IMR-90 (cell line): ENCODE measurements around the gene OSBPL3. TPM values are rescaled to one million over a fixed set of nuclear protein-coding genes. Genes with fewer than 3 reads are reported as not detected.

Source experiments
- ATAC-seq: fragments of 200-7000 bp; cut with Tn5 transposase; 2 replicates; pipeline ENCODE4 v1.9.1; 2020; ENCODE audit warnings: low read depth, mild to moderate bottlenecking, moderate library complexity
- BruUV-seq: library from RNA; stranded (reverse); fragments of 400-500 nt; replicated peaks from 2 replicates; lab custom pipeline; 2021; lab: Mats Ljungman, UMichigan
- CTCF ChIA-PET: fragments of 300-600 bp; formaldehyde crosslinking; extraction: SDS; loops from one replicate; lab custom pipeline; 2021; ENCODE audit warnings: antibody characterized with exemption; lab: Yijun Ruan, JAX
- POLR2A ChIA-PET: fragments of 300-600 bp; sonication (Branson Sonifier 250); formaldehyde crosslinking; loops from one replicate; lab custom pipeline; 2022; ENCODE audit warnings: antibody characterized with exemption; ENCODE audit not compliant: unreplicated experiment; lab: Charles Lee
- DNase-seq: peaks from one replicate; pipeline ENCODE4 v3.0.0; 2013
- H2AFZ ChIP-seq: replicated peaks from 2 replicates; pipeline ENCODE3; 2013; ENCODE audit warnings: low read length, mild to moderate bottlenecking; ENCODE audit not compliant: poor library complexity
- H2AK5ac ChIP-seq: 2 replicates; pipeline ENCODE4 v1.6.1; 2013; ENCODE audit warnings: low read depth, low read length, inconsistent platforms
- H2AK9ac ChIP-seq: replicated peaks from 2 replicates; pipeline ENCODE3; 2013; ENCODE audit warnings: mild to moderate bottlenecking, low read depth, low read length, moderate library complexity; ENCODE audit not compliant: poor library complexity
- H2BK120ac ChIP-seq: 2 replicates; pipeline ENCODE4 v1.6.1; 2013; ENCODE audit warnings: low read depth, low read length, inconsistent platforms
- H2BK15ac ChIP-seq: 3 replicates; pipeline ENCODE4 v1.6.1; 2013; ENCODE audit warnings: low read depth, low read length, inconsistent platforms
- H2BK20ac ChIP-seq: 2 replicates; pipeline ENCODE4 v1.6.1; 2013; ENCODE audit warnings: low read depth, mild to moderate bottlenecking, inconsistent platforms, low read length, moderate library complexity
- H2BK5ac ChIP-seq: 2 replicates; pipeline ENCODE4 v1.6.1; 2013; ENCODE audit warnings: mild to moderate bottlenecking, low read depth, low read length, inconsistent platforms; ENCODE audit not compliant: poor library complexity, severe bottlenecking
- H3K14ac ChIP-seq: replicated peaks from 2 replicates; pipeline ENCODE4 v1.6.1; 2013; ENCODE audit warnings: low read depth, low read length, inconsistent platforms
- H3K18ac ChIP-seq: 2 replicates; pipeline ENCODE4 v1.6.1; 2013; ENCODE audit warnings: low read depth, low read length, control low read depth
- H3K23ac ChIP-seq: 2 replicates; pipeline ENCODE4 v1.6.1; 2013; ENCODE audit warnings: low read depth, low read length, inconsistent platforms
- H3K27ac ChIP-seq: 2 replicates; pipeline ENCODE4 v1.5.1; 2013; ENCODE audit warnings: mild to moderate bottlenecking, control low read depth, low read length; ENCODE audit not compliant: insufficient read depth
- H3K27me3 ChIP-seq: 2 replicates; pipeline ENCODE4 v1.6.1; 2013; ENCODE audit warnings: low read length; ENCODE audit not compliant: control insufficient read depth, insufficient read depth
- H3K36me3 ChIP-seq: 2 replicates; pipeline ENCODE4 v1.6.1; 2013; ENCODE audit warnings: low read length, mixed read lengths; ENCODE audit not compliant: control insufficient read depth, insufficient read depth
- H3K4ac ChIP-seq: 2 replicates; pipeline ENCODE4 v1.6.1; 2013; ENCODE audit warnings: low read depth, low read length, inconsistent platforms
- H3K4me1 ChIP-seq: 2 replicates; pipeline ENCODE4 v1.6.1; 2013; ENCODE audit warnings: low read length, mixed read lengths; ENCODE audit not compliant: control insufficient read depth, insufficient read depth
- H3K4me2 ChIP-seq: 2 replicates; pipeline ENCODE4 v1.6.1; 2013; ENCODE audit warnings: low read depth, mild to moderate bottlenecking, control low read depth, low read length, moderate library complexity
- H3K4me3 ChIP-seq: 2 replicates; pipeline ENCODE4 v1.5.1; 2013; ENCODE audit warnings: low read depth, mild to moderate bottlenecking, control low read depth, low read length, moderate library complexity; ENCODE audit not compliant: insufficient read depth
- H3K56ac ChIP-seq: 2 replicates; pipeline ENCODE4 v1.6.1; 2013; ENCODE audit warnings: low read length, inconsistent platforms; ENCODE audit not compliant: insufficient read depth; ENCODE audit errors: extremely low read depth
- H3K79me1 ChIP-seq, 2 experiments: 2 replicates each; pipeline ENCODE4 v1.6.1; 2013; ENCODE audit warnings: low read length in 2 of 2, inconsistent platforms in 1 of 2, low read depth in 1 of 2
- H3K9ac ChIP-seq: 2 replicates; pipeline ENCODE4 v1.6.1; 2013; ENCODE audit warnings: low read depth, low read length, control low read depth
- H3K9me1 ChIP-seq: 2 replicates; pipeline ENCODE4 v1.6.1; 2013; ENCODE audit warnings: low read length, inconsistent platforms; ENCODE audit not compliant: insufficient read depth
- H3K9me3 ChIP-seq: 2 replicates; pipeline ENCODE4 v1.6.1; 2013; ENCODE audit warnings: low read length; ENCODE audit not compliant: control insufficient read depth, insufficient read depth
- H4K20me1 ChIP-seq: 2 replicates; pipeline ENCODE4 v1.6.1; 2013; ENCODE audit warnings: low read length, inconsistent platforms; ENCODE audit not compliant: insufficient read depth
- H4K5ac ChIP-seq: 2 replicates; pipeline ENCODE4 v1.6.1; 2013; ENCODE audit warnings: mild to moderate bottlenecking, low read depth, low read length, control low read depth
- H4K8ac ChIP-seq, 2 experiments: 2 replicates each; pipeline ENCODE4 v1.6.1; 2013; ENCODE audit warnings: low read depth in 2 of 2, low read length in 2 of 2, control low read depth in 1 of 2, inconsistent platforms in 1 of 2
- H4K91ac ChIP-seq: 2 replicates; pipeline ENCODE4 v1.6.1; 2013; ENCODE audit warnings: low read depth, low read length, inconsistent platforms; ENCODE audit not compliant: insufficient read depth
- BHLHE40 ChIP-seq: fragments of 150-350 bp; IDR thresholded peaks from 2 replicates; pipeline ENCODE4 v1.6.1; 2016; ENCODE audit warnings: mild to moderate bottlenecking, low read depth, low read length
- CEBPB ChIP-seq: IDR thresholded peaks from 2 replicates; pipeline ENCODE4 v1.6.1; 2012; ENCODE audit warnings: low read depth, low read length, improper control_type of control experiment
- CHD1 ChIP-seq: IDR thresholded peaks from 2 replicates; pipeline ENCODE4 v1.6.1; 2012; ENCODE audit warnings: low read depth, low read length, improper control_type of control experiment
- CTCF ChIP-seq: conservative IDR thresholded peaks from 2 replicates; pipeline ENCODE4 v1.5.1; 2012; ENCODE audit warnings: mild to moderate bottlenecking, low read depth, low read length, improper control_type of control experiment
- ELK1 ChIP-seq: fragments of 150-350 bp; IDR thresholded peaks from 2 replicates; pipeline ENCODE4 v1.6.1; 2016; ENCODE audit warnings: low read depth, mild to moderate bottlenecking, low read length, moderate library complexity, borderline replicate concordance
- MAFK ChIP-seq: IDR thresholded peaks from 2 replicates; pipeline ENCODE4 v1.6.1; 2012; ENCODE audit warnings: low read depth, low read length, improper control_type of control experiment
- MAZ ChIP-seq: IDR thresholded peaks from 2 replicates; pipeline ENCODE4 v1.6.1; 2012; ENCODE audit warnings: low read depth, mild to moderate bottlenecking, low read length, improper control_type of control experiment, moderate library complexity, borderline replicate concordance
- MXI1 ChIP-seq: IDR thresholded peaks from 2 replicates; pipeline ENCODE4 v1.6.1; 2012; ENCODE audit warnings: low read depth, mild to moderate bottlenecking, low read length, moderate library complexity, borderline replicate concordance
- NFE2L2 ChIP-seq: fragments of 150-350 bp; IDR thresholded peaks from 2 replicates; pipeline ENCODE4 v1.6.1; 2016; ENCODE audit warnings: low read depth, mild to moderate bottlenecking, low read length
- POLR2A ChIP-seq: IDR thresholded peaks from 2 replicates; pipeline ENCODE4 v1.6.1; 2012; ENCODE audit warnings: mild to moderate bottlenecking, low read depth, low read length
- RCOR1 ChIP-seq: IDR thresholded peaks from 2 replicates; pipeline ENCODE4 v1.6.1; 2012; ENCODE audit warnings: mild to moderate bottlenecking, low read length, improper control_type of control experiment; ENCODE audit not compliant: insufficient replicate concordance
- RFX5 ChIP-seq: IDR thresholded peaks from 2 replicates; pipeline ENCODE4 v1.8.0; 2012; ENCODE audit warnings: low read depth, mild to moderate bottlenecking, low read length, moderate library complexity
- SMC3 ChIP-seq: fragments of 150-350 bp; IDR thresholded peaks from 2 replicates; pipeline ENCODE4 v1.6.1; 2016; ENCODE audit warnings: low read depth, mild to moderate bottlenecking, antibody characterized with exemption, low read length, moderate library complexity
- USF2 ChIP-seq: fragments of 150-350 bp; IDR thresholded peaks from 2 replicates; pipeline ENCODE4 v1.6.1; 2017; ENCODE audit warnings: mild to moderate bottlenecking, antibody characterized with exemption, low read length, low read depth
- WGBS, 2 experiments: methylation state at CpG; one replicate each; pipeline versions ENCODE4 v1.1.5 to v1.1.7; 2013; ENCODE audit warnings: missing lambda C conversion rate in 2 of 2; ENCODE audit not compliant: insufficient read length in 1 of 2; ENCODE audit errors: extremely low coverage in 2 of 2; 5-methylcytosine and 5-hydroxymethylcytosine counted together
- dilution Hi-C: fragments of 300-500 bp; cut with HindIII; formaldehyde crosslinking; loops from one replicate; pipeline ENCODE4 v1.14.3; 2018; ENCODE audit warnings: low sequenced_read_pairs; ENCODE audit not compliant: unreplicated experiment
- in situ Hi-C: fragments of 300-500 bp; cut with MboI; formaldehyde crosslinking; loops from 3 replicates; pipeline ENCODE4 v1.14.3; 2019; ENCODE audit warnings: low sequenced_read_pairs, inconsistent platforms, mixed read lengths
- intact Hi-C: fragments of 100-400 bp; cut with micrococcal nuclease; formaldehyde crosslinking; loops from 2 replicates; pipeline ENCODE4 v1.10.0; 2022
- polyA plus RNA-seq, 3 experiments: library from polyadenylated mRNA; depleted of rRNA; stranded (reverse); fragments of >200 nt; gene quantifications; 2 replicates each; pipeline ENCODE4 v1.2.3, GENCODE V29; 2012; ENCODE audit warnings: low replicate concordance in 1 of 3
- total RNA-seq: library from RNA; depleted of rRNA; stranded (reverse); fragments of >200 nt; gene quantifications from 2 replicates; pipeline ENCODE4 v1.2.3, GENCODE V29; 2012

Gene OSBPL3
- total and polyA plus RNA-seq, 2 of the 4 experiments (the other 2 are of a cell fraction), result 18.0 to 29.9 TPM

- Histone ChIP-seq H2BK120ac (peak overlapping the region; percentile 5; the same call in 1 of the 2 replicates), H3K4me1 (peaks cover 25% of the 10 kb centered on the region), H3K14ac (peak overlapping the region; percentile 64; the same call in 1 of the 2 replicates), H3K27me3 (no peaks in the 10 kb centered on the region), H3K9me3 (no peaks in the 10 kb centered on the region), H2AFZ (no peak overlapping the region), H3K36me3 (no peaks in the 10 kb centered on the region), H3K4me3 (no peak overlapping the region), H3K9me1 (peaks cover 22% of the 10 kb centered on the region), H4K91ac (peak overlapping the region; percentile 22), H2BK5ac (peak overlapping the region; percentile 1), H3K18ac (peak overlapping the region; percentile 56; the same call in 1 of the 2 replicates), H3K56ac (no peak overlapping the region), H2AK5ac (no peak overlapping the region; the same call in 1 of the 2 replicates), H3K4ac (peak overlapping the region; percentile 49; the same call in 1 of the 2 replicates), H3K23ac (0 out of 2 replicates have a peak overlapping the region, but pooled peaks have one; percentile 30), H3K9ac (no peak overlapping the region), H3K79me1 (peaks cover 52 to 66% of the 10 kb centered on the region in 2 experiments), H3K4me2 (0 out of 2 replicates have a peak overlapping the region, but pooled peaks have one; percentile 17), H2AK9ac (no peak overlapping the region), H4K8ac (no peak overlapping the region), H2BK20ac (peak overlapping the region; percentile 27; the same call in 1 of the 2 replicates), H2BK15ac (no peak overlapping the region; the same call in 2 of the 3 replicates), H4K20me1 (peaks cover 24% of the 10 kb centered on the region; the same call in 1 of the 2 replicates), H3K27ac (no peak overlapping the region), H4K5ac (peak overlapping the region; percentile 60; the same call in 1 of the 2 replicates)
- no TSS peak for BruUV-seq
- intact Hi-C loops (loop anchor here (10.0 kb wide), 1 partner anchor 53 kb away; no protein-coding TSS in a partner anchor), in situ Hi-C loops (no loop called here), dilution Hi-C loops (no loop called here)
- DNase-seq, result no peak
- ChIA-PET CTCF (no interaction called here), POLR2A (no interaction called here)
- no peak for ATAC-seq
- WGBS, 2 experiments, result 50% methylated on average over 1 of the region's 5 CpGs; no CpG with 5 or more reads in 1 of the 2 experiments
- TF ChIP-seq NFE2L2, result no peak
- TF ChIP-seq BHLHE40, result no peak
- no peak for TF ChIP-seq RFX5
- no peak for TF ChIP-seq USF2
- no peak for TF ChIP-seq CHD1
- no peak for TF ChIP-seq MXI1
- no peak for TF ChIP-seq ELK1
- no peak for TF ChIP-seq CTCF
- TF ChIP-seq RCOR1, result no peak
- no peak for TF ChIP-seq POLR2A
- TF ChIP-seq MAFK, result no peak
- TF ChIP-seq CEBPB, result no peak
- TF ChIP-seq SMC3, result no peak
- no peak for TF ChIP-seq MAZ
Measured at GRCh38 chr7:24922099-24922773, 57.7 kb downstream of the OSBPL3 start.
